BLaER1 treated with 17β-estradiol and CSF1 and Interleukin-3, amounts not matched to agents 10 nM and 100 nM (cell line): Measurements from ENCODE around the gene FKBP8.
A peak's percentile ranks its signal among the peaks of the same experiment; 100 is the strongest.

ENCODE experiments used
- H3K27ac ChIP-seq, 11 experiments: shearing (Covaris generic); formaldehyde crosslinking; 2 replicates each; pipeline ENCODE4 v1.8.1; 2022
- H3K27me3 ChIP-seq, 11 experiments: shearing (Covaris generic); formaldehyde crosslinking; 2 replicates each; pipeline ENCODE4 v1.8.1; 2022
- H3K36me3 ChIP-seq, 11 experiments: shearing (Covaris generic); formaldehyde crosslinking; 2 replicates each; pipeline ENCODE4 v1.8.1; 2022
- H3K4me1 ChIP-seq, 10 experiments: shearing (Covaris generic); formaldehyde crosslinking; 2 replicates each; pipeline ENCODE4 v1.8.1; 2022
- H3K4me2 ChIP-seq, 11 experiments: shearing (Covaris generic); formaldehyde crosslinking; 2 replicates each; pipeline ENCODE4 v1.8.1; 2022
- H3K4me3 ChIP-seq, 10 experiments: shearing (Covaris generic); formaldehyde crosslinking; 2 replicates each; pipeline ENCODE4 v1.8.1; 2022
- H3K9ac ChIP-seq, 11 experiments: shearing (Covaris generic); formaldehyde crosslinking; 2 replicates each; pipeline ENCODE4 v1.8.1; 2022
- H3K9me3 ChIP-seq, 11 experiments: shearing (Covaris generic); formaldehyde crosslinking; replicated peaks in 1 of 11; 2 replicates each; pipeline ENCODE4 v1.8.1; 2022
- H4K20me1 ChIP-seq, 11 experiments: shearing (Covaris generic); formaldehyde crosslinking; 2 replicates each; pipeline ENCODE4 v1.8.1; 2022
- Cebpa-rat ChIP-seq, 11 experiments: shearing (Covaris generic); IDR thresholded peaks; 2 replicates each; pipeline ENCODE4 v1.8.1; 2022

Gene FKBP8

GRCh38 chr19:18500376-18500775, 43.0 kb downstream of the FKBP8 start:
- H3K27ac ChIP-seq, result peak overlapping the region in 9 of 11 experiments; percentile 8 to 74 (median 65); a peak in 14 of 22 replicates
- H3K4me1 ChIP-seq, result peaks cover 100% of the 10 kb centered on the region in 10 experiments
- H3K4me3 ChIP-seq, result no peak overlapping the region
- H3K4me2 ChIP-seq, result peak overlapping the region; percentile 90 to 98 (median 96)
- TF ChIP-seq Cebpa-rat (IDR thresholded peaks at IDR 0.05), result no peak
- peak overlapping the region in 10 of 11 experiments; percentile 12 to 71 (median 44); a peak in 13 of 22 replicates for H3K9ac ChIP-seq
- no peaks in the 10 kb centered on the region for H3K27me3 ChIP-seq
- no peaks in the 10 kb centered on the region for H3K9me3 ChIP-seq
- H4K20me1 ChIP-seq, result peaks cover 92 to 100% (median 100%) of the 10 kb centered on the region in 11 experiments
- H3K36me3 ChIP-seq, result peaks cover 0 to 17% (median 0%) of the 10 kb centered on the region in 11 experiments; a peak in 3 of 22 replicates

- Histone ChIP-seq H3K9me3 (no peaks in the 10 kb centered on the region), H3K27me3 (no peaks in the 10 kb centered on the region), H3K4me3 (no peak overlapping the region; a peak in 1 of 20 replicates), H4K20me1 (peaks cover 91 to 100% (median 100%) of the 10 kb centered on the region in 11 experiments), H3K27ac (peak overlapping the region; percentile 2 to 65 (median 50); a peak in 20 of 22 replicates), H3K9ac (peak overlapping the region in 5 of 11 experiments; percentile 16 to 55 (median 19); a peak in 4 of 22 replicates), H3K4me1 (peaks cover 100% of the 10 kb centered on the region in 10 experiments), H3K36me3 (peaks cover 0 to 17% (median 0%) of the 10 kb centered on the region in 11 experiments; a peak in 3 of 22 replicates), H3K4me2 (peak overlapping the region; percentile 90 to 98 (median 96))
- TF ChIP-seq Cebpa-rat (IDR thresholded peaks at IDR 0.05), result no peak
These were observed 44.2 kb downstream of the FKBP8 start for GRCh38 chr19:18499055-18499775.

DNA sequence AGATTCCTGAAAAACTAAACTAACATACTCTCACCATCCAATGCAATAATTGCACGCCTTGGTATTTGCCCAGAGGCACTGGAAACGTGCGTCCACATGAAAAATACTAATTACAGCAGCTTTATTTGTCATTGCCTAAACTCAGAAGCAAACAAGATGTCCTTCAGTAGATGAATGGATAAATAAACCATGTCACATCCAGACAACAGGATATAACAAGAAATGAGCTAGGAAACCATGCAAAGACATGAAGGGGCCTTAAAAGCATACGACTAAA, 46.5 kb downstream of the FKBP8 start:
- no peak for TF ChIP-seq Cebpa-rat (IDR thresholded peaks at IDR 0.05)
- peaks cover 0 to 30% (median 2%) of the 10 kb centered on the region in 11 experiments; a peak in 8 of 22 replicates for H3K36me3 ChIP-seq
- H3K9me3 ChIP-seq, result no peaks in the 10 kb centered on the region
- H3K27ac ChIP-seq, result peak overlapping the region in 7 of 11 experiments; percentile 16 to 74 (median 71); a peak in 10 of 22 replicates
- peak overlapping the region; percentile 89 to 98 (median 94) for H3K4me2 ChIP-seq
- H3K27me3 ChIP-seq, result no peaks in the 10 kb centered on the region
- H3K4me3 ChIP-seq, result peak overlapping the region in 1 of 10 experiments; percentile 20; a peak in 1 of 20 replicates
- peaks cover 87 to 100% (median 100%) of the 10 kb centered on the region in 11 experiments for H4K20me1 ChIP-seq
- peaks cover 91 to 100% (median 98%) of the 10 kb centered on the region in 10 experiments for H3K4me1 ChIP-seq
- peak overlapping the region in 7 of 11 experiments; percentile 54 to 71 (median 60); a peak in 5 of 22 replicates for H3K9ac ChIP-seq

DNA sequence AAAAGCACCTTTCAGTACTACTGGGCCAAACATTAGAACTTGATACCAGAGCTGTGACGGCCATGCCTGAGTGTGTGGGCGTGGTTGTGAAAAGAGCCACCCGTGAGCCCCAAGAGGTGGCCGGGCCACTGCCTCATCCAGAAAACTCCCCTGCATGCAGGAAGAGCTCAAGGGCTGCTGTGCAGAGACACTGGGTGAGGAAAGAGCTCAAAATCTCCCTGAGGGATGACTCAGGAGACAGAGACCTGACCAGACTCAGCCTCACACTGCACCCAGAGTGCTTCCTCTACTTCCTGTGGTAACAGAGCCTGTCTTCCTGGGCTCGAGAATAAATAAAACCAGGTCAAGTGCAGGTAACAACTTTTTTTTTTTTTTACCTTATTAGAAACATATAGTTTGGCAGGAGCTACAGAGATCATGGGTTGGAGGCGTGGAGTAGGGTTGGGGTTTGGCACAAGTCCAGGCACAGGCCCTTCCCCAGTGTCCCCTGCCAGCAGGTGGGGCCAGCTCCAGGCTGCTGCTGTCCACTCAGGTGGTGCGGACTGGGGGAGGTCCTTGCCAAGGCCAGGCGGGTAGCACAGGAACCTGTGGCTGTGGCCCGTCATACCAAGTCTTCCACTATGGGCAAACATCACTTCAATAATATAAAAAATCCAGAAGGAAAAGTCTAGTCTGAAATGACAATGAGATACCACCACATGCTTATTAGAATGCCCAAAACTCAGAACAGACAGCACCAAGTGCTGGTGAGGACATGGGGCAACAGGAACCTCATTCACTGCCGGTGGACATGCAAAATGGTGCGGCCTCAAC, 47.0 kb downstream of the FKBP8 start:
- H3K36me3 ChIP-seq, result peaks cover 0 to 33% (median 6%) of the 10 kb centered on the region in 11 experiments; a peak in 11 of 22 replicates
- H3K4me2 ChIP-seq, result peak overlapping the region; percentile 89 to 98 (median 94)
- H4K20me1 ChIP-seq, result peaks cover 86 to 100% (median 100%) of the 10 kb centered on the region in 11 experiments
- H3K9me3 ChIP-seq, result no peaks in the 10 kb centered on the region
- peak overlapping the region; percentile 31 to 74 (median 69); a peak in 21 of 22 replicates for H3K27ac ChIP-seq
- no peaks in the 10 kb centered on the region for H3K27me3 ChIP-seq
- no peak for TF ChIP-seq Cebpa-rat (IDR thresholded peaks at IDR 0.05)
- peaks cover 85 to 100% (median 92%) of the 10 kb centered on the region in 10 experiments for H3K4me1 ChIP-seq
- H3K9ac ChIP-seq, result peak overlapping the region; percentile 54 to 71 (median 60); a peak in 21 of 22 replicates
- H3K4me3 ChIP-seq, result peak overlapping the region in 8 of 10 experiments; percentile 17 to 55 (median 26); a peak in 11 of 20 replicates

- no peak for TF ChIP-seq Cebpa-rat (IDR thresholded peaks at IDR 0.05)
- Histone ChIP-seq H3K4me2 (peak overlapping the region; percentile 89 to 98 (median 94)), H3K36me3 (peaks cover 0 to 34% (median 5%) of the 10 kb centered on the region in 11 experiments; a peak in 11 of 22 replicates), H3K27ac (peak overlapping the region; percentile 31 to 74 (median 69); a peak in 21 of 22 replicates), H4K20me1 (peaks cover 85 to 100% (median 100%) of the 10 kb centered on the region in 11 experiments), H3K27me3 (no peaks in the 10 kb centered on the region), H3K4me1 (peaks cover 80 to 100% (median 89%) of the 10 kb centered on the region in 10 experiments), H3K9me3 (no peaks in the 10 kb centered on the region), H3K9ac (peak overlapping the region; percentile 54 to 71 (median 60)), H3K4me3 (peak overlapping the region in 8 of 10 experiments; percentile 7 to 55 (median 26); a peak in 10 of 20 replicates)
These were observed 48.0 kb downstream of the FKBP8 start for GRCh38 chr19:18495204-18495911.

GRCh38 chr19:18494267-18494607, 49.1 kb downstream of the FKBP8 start:
- H4K20me1 ChIP-seq, result peaks cover 83 to 100% (median 100%) of the 10 kb centered on the region in 11 experiments
- no peaks in the 10 kb centered on the region for H3K9me3 ChIP-seq
- peaks cover 0 to 43% (median 5%) of the 10 kb centered on the region in 11 experiments; a peak in 11 of 22 replicates for H3K36me3 ChIP-seq

GRCh38 chr19:18493440-18494266, 49.7 kb downstream of the FKBP8 start:
- peaks cover 83 to 100% (median 100%) of the 10 kb centered on the region in 11 experiments for H4K20me1 ChIP-seq
- no peaks in the 10 kb centered on the region for H3K27me3 ChIP-seq
- peaks cover 77 to 100% (median 89%) of the 10 kb centered on the region in 10 experiments for H3K4me1 ChIP-seq
- no peak overlapping the region for H3K4me3 ChIP-seq
- peak overlapping the region in 8 of 11 experiments; percentile 15 to 71 (median 46); a peak in 12 of 22 replicates for H3K9ac ChIP-seq
- H3K9me3 ChIP-seq, result no peaks in the 10 kb centered on the region
- no peak for TF ChIP-seq Cebpa-rat (IDR thresholded peaks at IDR 0.05)
- H3K4me2 ChIP-seq, result peak overlapping the region; percentile 89 to 98 (median 94); a peak in 21 of 22 replicates
- H3K27ac ChIP-seq, result peak overlapping the region; percentile 18 to 74 (median 68); a peak in 19 of 22 replicates
- H3K36me3 ChIP-seq, result peaks cover 0 to 44% (median 5%) of the 10 kb centered on the region in 11 experiments; a peak in 11 of 22 replicates

More at GRCh38 chr19:18494267-18494607, 49.1 kb downstream of the FKBP8 start:
- Histone ChIP-seq H3K4me2 (peak overlapping the region; percentile 89 to 98 (median 94)), H3K4me1 (peaks cover 77 to 100% (median 89%) of the 10 kb centered on the region in 10 experiments), H3K27me3 (no peaks in the 10 kb centered on the region), H3K9ac (peak overlapping the region; percentile 54 to 71 (median 60); a peak in 13 of 22 replicates), H3K4me3 (no peak overlapping the region; a peak in 1 of 20 replicates), H3K27ac (peak overlapping the region; percentile 31 to 74 (median 69); a peak in 19 of 22 replicates)
- no peak for TF ChIP-seq Cebpa-rat (IDR thresholded peaks at IDR 0.05)
